Upper lobe of left lung (tissue), 6 donors: Measurements from ENCODE around the gene PFKFB4. TPM values are rescaled to one million over a fixed set of nuclear protein-coding genes. Genes with fewer than 3 reads are reported as not detected.
A peak's percentile ranks its signal among the peaks of the same experiment; 100 is the strongest.
"Not testable (repeated sequence)": the region's sequence is repeated elsewhere in the genome, so short reads cannot be mapped to it uniquely, and the experiment has no call there.

Source experiments
- ATAC-seq, 2 donors: fragments of 200-7000 bp; cut with Tn5 transposase; one replicate each; pipeline ENCODE4 v1.9.1; 2022; ENCODE audit warnings: mild to moderate bottlenecking in 2 of 2, moderate library complexity in 2 of 2; ENCODE audit not compliant: low FRiP score in 2 of 2
- DNase-seq, 2 donors: peaks; one replicate each; pipeline ENCODE4 v3.0.0-alpha.2; 2019 to 2020
- H3K27ac ChIP-seq, 4 donors: fragments of 200-600 bp; sonication (generic); one replicate each; pipeline ENCODE4 v1.5.1; 2016 to 2019
- H3K27me3 ChIP-seq, 4 donors: fragments of 200-600 bp; sonication (generic); one replicate each; pipeline ENCODE4 v1.5.1; 2017 to 2019
- H3K36me3 ChIP-seq, 4 donors: fragments of 200-600 bp; sonication (generic); one replicate each; pipeline ENCODE4 v1.5.1; 2016 to 2019
- H3K4me1 ChIP-seq, 4 donors: fragments of 200-600 bp; sonication (generic); one replicate each; pipeline ENCODE4 v1.5.1; 2018 to 2019
- H3K4me3 ChIP-seq, 4 donors: fragments of 200-600 bp; sonication (generic); one replicate each; pipeline ENCODE4 v1.5.1; 2017 to 2019; ENCODE audit warnings: mild to moderate bottlenecking in 2 of 4, moderate library complexity in 1 of 4
- H3K9me3 ChIP-seq, 4 donors: fragments of 200-600 bp; sonication (generic); one replicate each; pipeline ENCODE4 v1.5.1; 2018 to 2019
- CTCF ChIP-seq, 6 experiments: fragments of 450-650 bp in 4 of 6; fragments of 200-600 bp in 2 of 6; sonication (generic) in 2 of 6; IDR thresholded peaks; one replicate each; pipeline ENCODE4 v1.5.1; 2016 to 2019; ENCODE audit warnings: antibody characterized with exemption in 6 of 6
- EP300 ChIP-seq, 4 donors: sonication (generic); formaldehyde crosslinking; IDR thresholded peaks; one replicate each; pipeline ENCODE4 v1.5.1; 2017; ENCODE audit warnings: antibody characterized with exemption in 4 of 4, control low read depth in 2 of 4
- POLR2A ChIP-seq, 4 donors: fragments of 450-650 bp; IDR thresholded peaks; one replicate each; pipeline ENCODE4 v1.5.1; 2016 to 2017; ENCODE audit warnings: antibody characterized with exemption in 4 of 4, mild to moderate bottlenecking in 2 of 4
- POLR2AphosphoS5 ChIP-seq, 2 donors: sonication (generic); formaldehyde crosslinking; IDR thresholded peaks; one replicate each; pipeline ENCODE4 v1.5.1; 2017; ENCODE audit warnings: antibody characterized with exemption in 2 of 2
- WGBS, 2 donors: methylation state at CpG; one replicate each; pipeline ENCODE4 v1.1.5; 2017 to 2018; 5-methylcytosine and 5-hydroxymethylcytosine counted together
- total RNA-seq, 6 donors: library from RNA; depleted of rRNA in 4 of 6; stranded (reverse); fragments of >200 nt in 4 of 6; gene quantifications; one replicate each; pipeline versions ENCODE4 v1.1.0 to v1.2.1, GENCODE V29; 2016 to 2021
- donor health status: DM: no; HTN: no; CAD: no; lungs with moderate emphysema.
- donor health status: DM: no; HTN: yes; CAD: no; lungs with severe emphysema.

PFKFB4 gene
- total RNA-seq, 6 donors from 2014 or later, result 5.9 to 16.8 (median 9.8) TPM

DNA sequence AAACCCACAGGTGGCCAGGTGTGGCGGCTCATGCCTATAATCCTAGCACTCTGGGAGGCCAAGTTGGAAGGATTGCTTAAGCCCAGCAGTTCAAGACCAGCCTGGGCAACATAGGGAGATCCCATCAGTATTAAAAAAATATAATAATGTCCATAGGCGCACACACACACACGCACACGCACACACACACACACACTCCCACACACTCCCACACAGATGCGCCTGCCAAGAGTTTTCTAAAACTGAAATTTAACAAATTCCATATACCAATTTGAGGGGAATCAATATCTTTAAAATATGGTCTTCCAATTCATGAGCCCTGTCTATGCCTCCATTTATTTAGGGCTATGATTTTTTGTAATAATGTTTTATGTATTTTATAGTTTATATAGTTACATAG, 69.7 kb downstream of the PFKFB4 start:
- Histone ChIP-seq H3K36me3 (peaks cover 0 to 6% (median 0%) of the 10 kb centered on the region in 4 donors), H3K27ac (no peak overlapping the region), H3K4me1 (no peaks in the 10 kb centered on the region), H3K4me3 (no peak overlapping the region), H3K27me3 (no peaks in the 10 kb centered on the region), H3K9me3 (no peaks in the 10 kb centered on the region)
- DNase-seq (no peak), ATAC-seq (no peak)
- WGBS, 2 donors, result 96 to 98% methylated on average over 5 of the region's 5 CpGs
- TF ChIP-seq EP300 (IDR thresholded peaks at IDR 0.05) (no peak), CTCF (IDR thresholded peaks at IDR 0.05) (no peak), POLR2AphosphoS5 (IDR thresholded peaks at IDR 0.05) (no peak), POLR2A (IDR thresholded peaks at IDR 0.05) (no peak)

GRCh38 chr3:48482822-48483221, 73.8 kb downstream of the PFKFB4 start:
- not testable (repeated sequence) for H3K4me3 ChIP-seq, ATAC-seq, H3K27me3 ChIP-seq, DNase-seq, H3K27ac ChIP-seq, H3K9me3 ChIP-seq, H3K4me1 ChIP-seq
- H3K36me3 ChIP-seq, result peaks cover 0 to 13% (median 0%) of the 10 kb centered on the region in 4 donors
- WGBS, 2 donors, result 90 to 96% methylated on average over 6 of the region's 6 CpGs

- H3K9me3 ChIP-seq, result not testable (repeated sequence)
Measured at GRCh38 chr3:48480891-48481290, 75.7 kb downstream of the PFKFB4 start.

DNA sequence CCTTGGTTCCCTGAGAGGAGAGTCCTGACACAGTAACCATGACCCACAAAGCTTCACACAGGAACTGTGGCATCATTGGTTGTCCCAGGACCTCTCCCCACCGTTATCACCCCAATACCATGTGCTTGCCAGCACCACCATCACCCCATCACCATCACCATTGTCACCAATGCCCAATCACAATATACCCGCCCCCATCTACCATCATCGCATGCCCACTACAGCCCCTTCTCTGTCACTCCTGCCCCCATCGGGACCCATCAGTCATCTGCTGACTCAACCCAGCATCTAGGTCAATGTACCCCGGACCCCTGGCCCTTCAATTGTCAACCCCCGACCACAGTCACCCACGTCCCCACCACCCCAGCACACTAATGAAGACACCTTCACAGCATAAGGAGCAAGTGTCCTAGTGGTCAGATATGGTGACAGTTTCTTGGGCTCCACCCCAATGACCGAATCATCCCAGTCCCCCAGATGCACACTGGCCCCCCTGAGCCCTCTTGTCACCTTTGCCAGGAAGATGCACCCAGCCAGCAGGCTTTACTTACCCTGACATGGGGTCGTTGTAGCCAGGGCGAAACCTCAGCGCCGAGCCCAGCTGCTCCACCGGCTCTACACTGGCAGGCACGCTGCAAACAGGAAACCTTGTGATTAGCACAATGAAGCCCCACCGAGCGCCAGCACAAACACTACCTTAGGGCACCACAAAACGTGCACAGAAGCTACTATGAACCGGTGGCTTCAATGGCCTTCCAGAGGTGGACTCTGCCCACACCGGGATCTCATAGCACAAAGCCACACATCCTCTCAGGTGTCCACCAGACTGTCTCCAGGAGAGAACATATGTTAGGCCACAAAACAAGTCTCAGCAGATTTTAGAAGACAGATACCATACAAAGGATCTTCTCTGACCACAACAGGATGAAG, 77.7 kb downstream of the PFKFB4 start:
- no peaks in the 10 kb centered on the region for H3K9me3 ChIP-seq
- no peak for TF ChIP-seq POLR2AphosphoS5 (IDR thresholded peaks at IDR 0.05)
- no peak for TF ChIP-seq EP300 (IDR thresholded peaks at IDR 0.05)
- TF ChIP-seq POLR2A (IDR thresholded peaks at IDR 0.05), result no peak
- no peak for TF ChIP-seq CTCF (IDR thresholded peaks at IDR 0.05)
- 61 to 82% methylated on average over 13 to 19 of the region's 19 CpGs for WGBS, 2 donors
- no peak for DNase-seq
- H3K36me3 ChIP-seq, result peaks cover 0 to 23% (median 3%) of the 10 kb centered on the region in 4 donors
- peak overlapping the region in 2 of 4 donors; percentile 7 to 13 for H3K4me3 ChIP-seq
- peak overlapping the region; percentile 8 to 65 (median 52) for H3K27ac ChIP-seq
- no peak for ATAC-seq
- H3K27me3 ChIP-seq, result no peaks in the 10 kb centered on the region
- H3K4me1 ChIP-seq, result peaks cover 0 to 3% (median 0%) of the 10 kb centered on the region in 4 donors

More at GRCh38 chr3:48480891-48481290, 75.7 kb downstream of the PFKFB4 start:
- not testable (repeated sequence) for H3K27ac ChIP-seq, H3K27me3 ChIP-seq, H3K4me3 ChIP-seq, DNase-seq, H3K4me1 ChIP-seq, ATAC-seq
- H3K36me3 ChIP-seq, result peaks cover 0 to 16% (median 3%) of the 10 kb centered on the region in 4 donors
- WGBS, 2 donors, result 95 to 96% methylated on average over 11 of the region's 11 CpGs

- H3K4me3 ChIP-seq, result peak overlapping the region in 1 of 4 donors; percentile 7
- peak overlapping the region in 3 of 4 donors; percentile 42 to 65 (median 52) for H3K27ac ChIP-seq
- H3K9me3 ChIP-seq, result no peaks in the 10 kb centered on the region
- WGBS, 2 donors, result 88 to 90% methylated on average over 8 to 9 of the region's 9 CpGs
- H3K36me3 ChIP-seq, result peaks cover 0 to 23% (median 3%) of the 10 kb centered on the region in 4 donors
- peaks cover 8 to 11% (median 8%) of the 10 kb centered on the region in 4 donors for H3K4me1 ChIP-seq
- ATAC-seq (no peak), DNase-seq (no peak)
- TF ChIP-seq CTCF (IDR thresholded peaks at IDR 0.05) (no peak), POLR2A (IDR thresholded peaks at IDR 0.05) (no peak), EP300 (IDR thresholded peaks at IDR 0.05) (no peak), POLR2AphosphoS5 (IDR thresholded peaks at IDR 0.05) (no peak)
- no peaks in the 10 kb centered on the region for H3K27me3 ChIP-seq
Measured at GRCh38 chr3:48477959-48478520, 78.6 kb downstream of the PFKFB4 start.
